HG02623 (cell line): ENCODE data around the gene ALOX12.

Source experiments
- ATAC-seq: cut with Tn5 transposase; IDR thresholded peaks from one replicate; pipeline ENCODE4 v1.9.1; 2021; ENCODE audit warnings: moderate library complexity; ENCODE audit not compliant: unreplicated experiment

The ALOX12 gene

GRCh38 chr17:7021993-7022778, 26.3 kb downstream of the ALOX12 start:
- ATAC-seq = peak; percentile 79

GRCh38 chr17:7022781-7023571, 27.1 kb downstream of the ALOX12 start, which contains the start of gene BCL6B:
BCL6B (plus strand) TSS chr17:7023050; CDS start chr17:7023672, 622 bp downstream.
- ATAC-seq = no peak

GRCh38 chr17:7023576-7024401, 27.9 kb downstream of the ALOX12 start:
- no peak for ATAC-seq

- no peak for ATAC-seq
Measured at GRCh38 chr17:7024402-7024785, 28.5 kb downstream of the ALOX12 start.

GRCh38 chr17:7025245-7025644, 29.4 kb downstream of the ALOX12 start:
- no peak for ATAC-seq

GRCh38 chr17:7026471-7027115, 30.7 kb downstream of the ALOX12 start:
- ATAC-seq = no peak

GRCh38 chr17:7027335-7027734, 31.5 kb downstream of the ALOX12 start:
- no peak for ATAC-seq

GRCh38 chr17:7029096-7029495, 33.2 kb downstream of the ALOX12 start:
- ATAC-seq = no peak

- no peak for ATAC-seq
Measured at GRCh38 chr17:7029659-7030058, 33.8 kb downstream of the ALOX12 start.

- ATAC-seq = no peak
Measured at GRCh38 chr17:7034955-7035590, 39.2 kb downstream of the ALOX12 start.

- peak; percentile 88 for ATAC-seq
Measured at GRCh38 chr17:7035591-7036368, 39.9 kb downstream of the ALOX12 start, which contains the start of gene SLC16A13. SLC16A13 (plus strand) TSS chr17:7036015; CDS start chr17:7036383, 368 bp downstream.

GRCh38 chr17:7038025-7038862, 42.4 kb downstream of the ALOX12 start:
- no peak for ATAC-seq

GRCh38 chr17:7039832-7040231, 44.0 kb downstream of the ALOX12 start:
- no peak for ATAC-seq

- no peak for ATAC-seq
Measured at GRCh38 chr17:7041607-7042500, 46.0 kb downstream of the ALOX12 start.

- no peak for ATAC-seq
Measured at GRCh38 chr17:7042501-7043181, 46.8 kb downstream of the ALOX12 start.

GRCh38 chr17:7043182-7043496, 47.3 kb downstream of the ALOX12 start:
- no peak for ATAC-seq
